Measurements from ENCODE around the gene PTP4A1.

DNA sequence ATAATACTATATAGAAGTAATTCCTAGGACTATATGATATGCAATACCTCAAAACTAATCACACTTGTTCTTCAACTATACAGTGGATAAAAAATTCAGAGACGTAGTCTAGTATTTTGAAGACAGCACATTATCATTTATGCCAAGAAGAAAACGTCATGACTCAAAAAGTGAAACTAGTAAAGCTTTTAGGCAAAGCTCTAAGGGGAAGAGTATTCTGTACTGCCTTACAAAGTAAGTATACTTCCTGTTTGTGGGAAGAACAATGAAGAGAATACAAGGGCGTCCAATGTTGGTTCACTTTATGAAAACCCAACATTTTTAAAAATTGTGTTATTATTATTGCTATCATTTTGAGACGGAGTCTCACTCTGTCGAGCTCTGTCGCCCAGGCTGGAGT, 27.9 kb downstream of the PTP4A1 start:
- TF ChIP-seq, protein P1, sequence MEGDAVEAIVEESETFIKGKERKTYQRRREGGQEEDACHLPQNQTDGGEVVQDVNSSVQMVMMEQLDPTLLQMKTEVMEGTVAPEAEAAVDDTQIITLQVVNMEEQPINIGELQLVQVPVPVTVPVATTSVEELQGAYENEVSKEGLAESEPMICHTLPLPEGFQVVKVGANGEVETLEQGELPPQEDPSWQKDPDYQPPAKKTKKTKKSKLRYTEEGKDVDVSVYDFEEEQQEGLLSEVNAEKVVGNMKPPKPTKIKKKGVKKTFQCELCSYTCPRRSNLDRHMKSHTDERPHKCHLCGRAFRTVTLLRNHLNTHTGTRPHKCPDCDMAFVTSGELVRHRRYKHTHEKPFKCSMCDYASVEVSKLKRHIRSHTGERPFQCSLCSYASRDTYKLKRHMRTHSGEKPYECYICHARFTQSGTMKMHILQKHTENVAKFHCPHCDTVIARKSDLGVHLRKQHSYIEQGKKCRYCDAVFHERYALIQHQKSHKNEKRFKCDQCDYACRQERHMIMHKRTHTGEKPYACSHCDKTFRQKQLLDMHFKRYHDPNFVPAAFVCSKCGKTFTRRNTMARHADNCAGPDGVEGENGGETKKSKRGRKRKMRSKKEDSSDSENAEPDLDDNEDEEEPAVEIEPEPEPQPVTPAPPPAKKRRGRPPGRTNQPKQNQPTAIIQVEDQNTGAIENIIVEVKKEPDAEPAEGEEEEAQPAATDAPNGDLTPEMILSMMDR (IDR thresholded peaks at IDR 0.05; ENCODE audit: poor library complexity, severe bottlenecking): no peak
- no peak for TF ChIP-seq EZH2 (IDR thresholded peaks at IDR 0.05; ENCODE audit: borderline replicate concordance, insufficient read depth, low read length, poor library complexity, severe bottlenecking)
- TF ChIP-seq MXI1 (conservative IDR thresholded peaks at IDR 0.05; ENCODE audit: poor library complexity, severe bottlenecking): no peak
- no peak for TF ChIP-seq POLR2AphosphoS5 (IDR thresholded peaks at IDR 0.05)
- TF ChIP-seq EP300 (conservative IDR thresholded peaks at IDR 0.05; ENCODE audit: poor library complexity, severe bottlenecking): no peak
- no peak for TF ChIP-seq RAD21 (conservative IDR thresholded peaks at IDR 0.05)
- no peak for TF ChIP-seq TAF1 (IDR thresholded peaks at IDR 0.05; ENCODE audit: low read depth)
- TF ChIP-seq, protein P2, sequence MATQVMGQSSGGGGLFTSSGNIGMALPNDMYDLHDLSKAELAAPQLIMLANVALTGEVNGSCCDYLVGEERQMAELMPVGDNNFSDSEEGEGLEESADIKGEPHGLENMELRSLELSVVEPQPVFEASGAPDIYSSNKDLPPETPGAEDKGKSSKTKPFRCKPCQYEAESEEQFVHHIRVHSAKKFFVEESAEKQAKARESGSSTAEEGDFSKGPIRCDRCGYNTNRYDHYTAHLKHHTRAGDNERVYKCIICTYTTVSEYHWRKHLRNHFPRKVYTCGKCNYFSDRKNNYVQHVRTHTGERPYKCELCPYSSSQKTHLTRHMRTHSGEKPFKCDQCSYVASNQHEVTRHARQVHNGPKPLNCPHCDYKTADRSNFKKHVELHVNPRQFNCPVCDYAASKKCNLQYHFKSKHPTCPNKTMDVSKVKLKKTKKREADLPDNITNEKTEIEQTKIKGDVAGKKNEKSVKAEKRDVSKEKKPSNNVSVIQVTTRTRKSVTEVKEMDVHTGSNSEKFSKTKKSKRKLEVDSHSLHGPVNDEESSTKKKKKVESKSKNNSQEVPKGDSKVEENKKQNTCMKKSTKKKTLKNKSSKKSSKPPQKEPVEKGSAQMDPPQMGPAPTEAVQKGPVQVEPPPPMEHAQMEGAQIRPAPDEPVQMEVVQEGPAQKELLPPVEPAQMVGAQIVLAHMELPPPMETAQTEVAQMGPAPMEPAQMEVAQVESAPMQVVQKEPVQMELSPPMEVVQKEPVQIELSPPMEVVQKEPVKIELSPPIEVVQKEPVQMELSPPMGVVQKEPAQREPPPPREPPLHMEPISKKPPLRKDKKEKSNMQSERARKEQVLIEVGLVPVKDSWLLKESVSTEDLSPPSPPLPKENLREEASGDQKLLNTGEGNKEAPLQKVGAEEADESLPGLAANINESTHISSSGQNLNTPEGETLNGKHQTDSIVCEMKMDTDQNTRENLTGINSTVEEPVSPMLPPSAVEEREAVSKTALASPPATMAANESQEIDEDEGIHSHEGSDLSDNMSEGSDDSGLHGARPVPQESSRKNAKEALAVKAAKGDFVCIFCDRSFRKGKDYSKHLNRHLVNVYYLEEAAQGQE (IDR thresholded peaks at IDR 0.05; ENCODE audit: borderline replicate concordance): no peak

Data from neural cell (in vitro differentiated cells).